ENCODE measurements around the gene ZSWIM3. TPM values are rescaled to one million over a fixed set of nuclear protein-coding genes. Genes with fewer than 3 reads are reported as not detected.

The ZSWIM3 gene
- total and polyA plus RNA-seq, 2 of the 13 experiments (the other 11 are each of a cell fraction or from before 2014, with no cell fraction given) = 5.2 to 5.8 TPM

- TF ChIP-seq ATF3 (CRISPR knock-in tag; IDR thresholded peaks at IDR 0.05) = peak; percentile 2; the same call in 1 of the 2 replicates
- TF ChIP-seq TRIM24 (CRISPR knock-in tag; IDR thresholded peaks at IDR 0.05) = no peak
- peak; percentile 65; the same call in 1 of the 2 replicates for TF ChIP-seq ZFYVE20 (CRISPR knock-in tag; IDR thresholded peaks at IDR 0.05; ENCODE audit: borderline replicate concordance, low read depth)
- TF ChIP-seq SYNCRIP (IDR thresholded peaks at IDR 0.05; ENCODE audit: insufficient read depth, low read depth, low read length) = no peak
- TF ChIP-seq CEBPG (CRISPR knock-in tag; IDR thresholded peaks at IDR 0.05) = peak; percentile 65
- TF ChIP-seq CSRNP1 (CRISPR knock-in tag; IDR thresholded peaks at IDR 0.05) = no peak
- peak; percentile 64; the same call in 1 of the 2 replicates for TF ChIP-seq HNRNPL (IDR thresholded peaks at IDR 0.05; ENCODE audit: low read depth, low read length)
- peak; percentile 74 for TF ChIP-seq POLR2G (IDR thresholded peaks at IDR 0.05; ENCODE audit: low read depth, low read length)
- no peak for TF ChIP-seq RBAK (CRISPR knock-in tag; IDR thresholded peaks at IDR 0.05)
- peak; percentile 55; the same call in 1 of the 2 replicates for TF ChIP-seq BCL6 (CRISPR knock-in tag; IDR thresholded peaks at IDR 0.05)
- peak; percentile 45 for TF ChIP-seq TAF15 (IDR thresholded peaks at IDR 0.05; ENCODE audit: low read depth, low read length, poor library complexity, severe bottlenecking)
- TF ChIP-seq POGK (CRISPR knock-in tag; conservative IDR thresholded peaks at IDR 0.05) = no peak
- no peak for TF ChIP-seq PRPF4 (IDR thresholded peaks at IDR 0.05; ENCODE audit: low read depth, low read length, poor library complexity, severe bottlenecking)
- TF ChIP-seq TARDBP (CRISPR knock-in tag; IDR thresholded peaks at IDR 0.05) = 0 out of 2 replicates have a peak, but pooled peaks have one; percentile 66
- no peak for TF ChIP-seq MAFF (IDR thresholded peaks at IDR 0.05; ENCODE audit: low read depth, low read length)
- TF ChIP-seq RXRA (CRISPR knock-in tag; IDR thresholded peaks at IDR 0.05) = peak; percentile 6; the same call in 1 of the 2 replicates
- peak; percentile 92 for TF ChIP-seq ZC3H13 (CRISPR knock-in tag; IDR thresholded peaks at IDR 0.05)
- TF ChIP-seq ZSCAN5A (CRISPR knock-in tag; IDR thresholded peaks at IDR 0.05; ENCODE audit: borderline replicate concordance) = peak; percentile 4; the same call in 1 of the 2 replicates
- TF ChIP-seq ZNF503 (CRISPR knock-in tag; IDR thresholded peaks at IDR 0.05) = no peak
- no peak for TF ChIP-seq PHF21A (CRISPR knock-in tag; IDR thresholded peaks at IDR 0.05)
- peak; percentile 72 for TF ChIP-seq MEIS2 (CRISPR knock-in tag; IDR thresholded peaks at IDR 0.05)
- TF ChIP-seq ZNF7 (CRISPR knock-in tag; IDR thresholded peaks at IDR 0.05) = peak; percentile 10
Measured at GRCh38 chr20:45890077-45890984, 32.9 kb downstream of the ZSWIM3 start (continued).

Data from HepG2 (cell line).